ENCODE data around the gene HDAC4.
"Not testable (repeated sequence)": the region's sequence is repeated elsewhere in the genome, so short reads cannot be mapped to it uniquely, and the experiment has no call there.

HDAC4 gene

GRCh38 chr2:239069362-239070333 is 331.2 kb downstream of the HDAC4 start:
- DNase-seq = not testable (repeated sequence)

GRCh38 chr2:239068411-239068810 is 332.4 kb downstream of the HDAC4 start:
- no peak for DNase-seq

GRCh38 chr2:239067196-239067865 is 333.5 kb downstream of the HDAC4 start:
- no peak for DNase-seq

GRCh38 chr2:239066597-239066996 is 334.2 kb downstream of the HDAC4 start:
- DNase-seq = no peak

- no peak for DNase-seq
These were observed 334.9 kb downstream of the HDAC4 start for GRCh38 chr2:239065962-239066361.

GRCh38 chr2:239065537-239065936 is 335.3 kb downstream of the HDAC4 start:
- DNase-seq = no peak

- no peak for DNase-seq
These were observed 335.9 kb downstream of the HDAC4 start for GRCh38 chr2:239064891-239065290.

- no peak for DNase-seq
These were observed 336.6 kb downstream of the HDAC4 start for GRCh38 chr2:239064253-239064652.

- no peak for DNase-seq
These were observed 338.1 kb downstream of the HDAC4 start for GRCh38 chr2:239062743-239063142.

- no peak for DNase-seq
These were observed 338.8 kb downstream of the HDAC4 start for GRCh38 chr2:239061824-239062570.

- no peak for DNase-seq
These were observed 339.6 kb downstream of the HDAC4 start for GRCh38 chr2:239061121-239061666.

- no peak for DNase-seq
These were observed 340.1 kb downstream of the HDAC4 start for GRCh38 chr2:239060676-239061075.

GRCh38 chr2:239059854-239060253 is 341.0 kb downstream of the HDAC4 start:
- DNase-seq = no peak

- no peak for DNase-seq
These were observed 342.1 kb downstream of the HDAC4 start for GRCh38 chr2:239058766-239059165.

GRCh38 chr2:239057533-239057932 is 343.3 kb downstream of the HDAC4 start:
- no peak for DNase-seq

GRCh38 chr2:239056611-239057010 is 344.2 kb downstream of the HDAC4 start:
- DNase-seq = no peak

GRCh38 chr2:239055756-239056493 is 344.9 kb downstream of the HDAC4 start:
- DNase-seq = no peak

GRCh38 chr2:239054921-239055320 is 345.9 kb downstream of the HDAC4 start:
- no peak for DNase-seq

GRCh38 chr2:239053801-239054503 is 346.9 kb downstream of the HDAC4 start:
- no peak for DNase-seq

GRCh38 chr2:239052798-239053665 is 347.8 kb downstream of the HDAC4 start:
- no peak for DNase-seq
